HUES64 (cell line): ENCODE results near the gene NEUROD1.

Experiments used
- H3K27ac ChIP-seq: 2 replicates; pipeline ENCODE4 v1.7.0; 2013; ENCODE audit warnings: low read depth, low read length, inconsistent platforms
- H3K27me3 ChIP-seq: 2 replicates; pipeline ENCODE4 v1.6.1; 2013; ENCODE audit warnings: mild to moderate bottlenecking, low read length; ENCODE audit not compliant: insufficient read depth
- H3K36me3 ChIP-seq: 2 replicates; pipeline ENCODE4 v1.6.1; 2013; ENCODE audit warnings: mild to moderate bottlenecking, low read length; ENCODE audit not compliant: insufficient read depth
- H3K4me1 ChIP-seq: 2 replicates; pipeline ENCODE4 v1.6.1; 2013; ENCODE audit warnings: mild to moderate bottlenecking, low read length, moderate library complexity; ENCODE audit not compliant: insufficient read depth
- H3K4me3 ChIP-seq: 2 replicates; pipeline ENCODE4 v1.5.1; 2013; ENCODE audit warnings: mild to moderate bottlenecking, low read length, moderate library complexity
- H3K9ac ChIP-seq: 2 replicates; pipeline ENCODE4 v1.6.1; 2013; ENCODE audit warnings: mild to moderate bottlenecking, low read depth, low read length
- H3K9me3 ChIP-seq: 2 replicates; pipeline ENCODE4 v1.6.1; 2013; ENCODE audit warnings: low read depth, low read length; ENCODE audit not compliant: insufficient read depth
- WGBS: fragments of 150-250, 120-280 bp; methylation state at CpG from one replicate; pipeline ENCODE4 v1.1.7; 2013; ENCODE audit warnings: missing lambda C conversion rate; 5-methylcytosine and 5-hydroxymethylcytosine counted together

The NEUROD1 gene

DNA sequence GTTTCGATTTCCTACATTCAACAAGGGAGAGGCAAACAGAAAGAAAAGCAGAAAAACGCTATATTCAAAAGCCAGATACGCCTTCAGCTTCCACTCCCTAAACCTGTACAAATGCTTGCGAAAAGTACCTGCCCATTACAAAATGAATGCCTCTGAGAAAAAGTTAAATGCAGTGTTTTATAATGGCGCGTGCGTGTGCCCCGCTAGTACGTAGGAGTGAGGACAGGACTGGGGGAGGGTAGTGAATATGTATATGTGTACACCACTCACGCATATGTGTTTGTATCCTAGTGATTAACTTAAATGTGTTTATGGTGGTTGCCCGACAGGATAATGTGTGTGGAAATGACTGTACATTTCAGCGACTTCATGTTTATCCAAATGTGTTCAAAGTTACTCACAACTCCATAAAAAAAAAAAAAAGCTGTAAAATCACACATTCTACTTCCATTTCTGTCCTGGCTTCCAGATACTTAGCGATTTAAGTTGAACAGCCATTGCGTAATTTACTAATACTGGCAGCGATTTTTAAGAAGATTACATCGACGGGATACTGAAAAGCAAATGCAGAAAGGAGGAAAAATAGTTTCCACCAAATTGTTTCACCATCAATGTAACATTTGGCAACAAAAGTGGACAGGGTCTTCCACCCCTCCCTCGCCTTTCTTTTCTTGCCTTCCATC lies 1.3 kb downstream of the NEUROD1 start:
- H3K36me3 ChIP-seq = no peaks in the 10 kb centered on the region
- H3K4me1 ChIP-seq = peaks cover 11% of the 10 kb centered on the region
- 33% methylated on average over 17 of the region's 18 CpGs for WGBS
- H3K4me3 ChIP-seq = no peak overlapping the region
- H3K9ac ChIP-seq = no peak overlapping the region
- H3K9me3 ChIP-seq = no peaks in the 10 kb centered on the region
- H3K27ac ChIP-seq = no peak overlapping the region
- peaks cover 100% of the 10 kb centered on the region for H3K27me3 ChIP-seq

DNA sequence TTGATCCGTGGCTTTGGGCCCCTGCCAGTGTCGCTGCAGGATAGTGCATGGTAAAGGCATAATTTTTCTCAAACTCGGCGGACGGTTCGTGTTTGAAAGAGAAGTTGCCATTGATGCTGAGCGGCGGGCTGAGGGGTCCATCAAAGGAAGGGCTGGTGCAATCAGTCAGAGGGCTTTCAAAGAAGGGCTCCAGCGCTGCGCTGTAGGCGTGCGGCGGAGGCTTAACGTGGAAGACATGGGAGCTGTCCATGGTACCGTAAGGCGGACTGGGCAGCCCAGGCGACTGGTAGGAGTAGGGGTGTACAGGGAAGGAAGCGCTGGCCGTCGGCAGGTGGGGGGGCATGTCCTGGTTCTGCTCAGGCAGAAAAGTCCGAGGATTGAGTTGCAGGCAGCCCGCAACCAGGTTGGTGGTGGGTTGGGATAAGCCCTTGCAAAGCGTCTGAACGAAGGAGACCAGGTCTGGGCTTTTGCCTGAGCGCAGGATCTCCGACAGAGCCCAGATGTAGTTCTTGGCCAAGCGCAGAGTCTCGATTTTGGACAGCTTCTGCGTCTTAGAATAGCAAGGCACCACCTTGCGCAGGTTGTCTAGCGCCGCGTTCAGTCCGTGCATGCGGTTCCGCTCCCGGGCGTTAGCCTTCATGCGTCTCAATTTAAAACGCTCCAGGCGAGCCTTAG lies 2.3 kb downstream of the NEUROD1 start:
- WGBS = 13% methylated on average over 41 of the region's 41 CpGs
- peaks cover 100% of the 10 kb centered on the region for H3K27me3 ChIP-seq
- H3K4me3 ChIP-seq = no peak overlapping the region
- no peak overlapping the region for H3K27ac ChIP-seq
- H3K9me3 ChIP-seq = no peaks in the 10 kb centered on the region
- peaks cover 11% of the 10 kb centered on the region for H3K4me1 ChIP-seq
- no peaks in the 10 kb centered on the region for H3K36me3 ChIP-seq
- H3K9ac ChIP-seq = no peak overlapping the region

DNA sequence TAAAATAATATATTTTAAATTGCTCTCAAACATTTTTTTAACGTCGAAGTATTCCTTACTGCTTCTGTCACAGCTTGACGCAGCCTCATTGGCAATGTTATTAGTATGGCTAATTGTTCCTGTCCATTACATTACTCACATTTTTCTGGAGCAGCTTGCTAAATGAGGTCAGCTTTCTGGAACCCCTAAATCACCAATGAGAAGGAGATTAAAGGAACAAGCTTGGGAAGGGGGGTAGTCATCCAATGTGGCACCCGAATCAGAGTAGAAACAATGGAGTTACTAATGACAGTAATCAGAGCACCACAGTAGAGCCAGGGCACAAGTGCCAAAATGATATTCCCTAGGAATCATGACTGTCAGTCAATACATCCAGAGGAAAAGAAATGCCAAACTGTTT lies 5.1 kb downstream of the NEUROD1 start:
- Histone ChIP-seq H3K27ac (no peak overlapping the region), H3K9me3 (no peaks in the 10 kb centered on the region), H3K36me3 (no peaks in the 10 kb centered on the region), H3K9ac (no peak overlapping the region), H3K4me1 (no peaks in the 10 kb centered on the region), H3K4me3 (no peak overlapping the region), H3K27me3 (peaks cover 99% of the 10 kb centered on the region)
- WGBS = 56% methylated on average over 4 of the region's 4 CpGs

DNA sequence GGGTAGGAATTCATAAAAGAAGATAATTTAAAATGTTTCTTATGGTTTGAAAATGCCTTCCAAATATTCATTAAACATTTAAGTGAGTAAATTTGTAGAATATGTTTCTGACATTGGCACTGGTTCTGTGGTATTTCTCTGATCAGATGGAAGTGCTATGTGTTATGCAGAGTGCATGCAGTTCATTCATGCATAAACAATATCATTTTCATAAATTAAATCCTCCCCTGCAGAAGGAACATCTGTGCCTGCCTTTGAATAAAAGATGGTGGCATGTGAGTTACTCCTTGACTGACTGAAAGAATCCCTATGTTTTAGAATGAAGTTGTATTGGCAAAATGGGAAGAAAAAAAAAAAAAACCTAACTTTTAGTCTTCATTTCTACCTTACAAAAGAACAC lies 5.9 kb downstream of the NEUROD1 start:
- H3K4me1 ChIP-seq = no peaks in the 10 kb centered on the region
- H3K9me3 ChIP-seq = no peaks in the 10 kb centered on the region
- H3K9ac ChIP-seq = no peak overlapping the region
- H3K4me3 ChIP-seq = no peak overlapping the region
- no peak overlapping the region for H3K27ac ChIP-seq
- peaks cover 99% of the 10 kb centered on the region for H3K27me3 ChIP-seq
- H3K36me3 ChIP-seq = no peaks in the 10 kb centered on the region

DNA sequence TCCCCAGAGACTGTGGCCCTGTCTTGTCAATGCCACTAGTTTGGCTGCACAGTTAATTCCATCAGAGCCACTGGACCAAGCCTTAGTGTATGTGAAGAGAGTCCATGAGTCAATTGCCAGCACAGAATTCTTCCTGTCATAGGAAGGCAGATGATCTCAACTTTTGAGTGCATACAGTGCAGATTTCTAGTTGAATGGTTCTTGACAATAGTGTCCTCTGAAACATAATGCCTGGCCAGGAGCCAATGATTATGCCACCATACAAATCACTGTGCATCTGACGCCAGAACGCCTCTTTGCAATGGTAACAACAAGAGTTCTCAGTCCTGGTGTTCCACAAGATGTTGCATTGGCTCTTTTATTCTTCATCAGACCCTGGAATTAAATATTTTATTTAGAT lies 7.1 kb downstream of the NEUROD1 start:
- H3K27ac ChIP-seq = no peak overlapping the region
- no peaks in the 10 kb centered on the region for H3K36me3 ChIP-seq
- no peaks in the 10 kb centered on the region for H3K4me1 ChIP-seq
- no peak overlapping the region for H3K9ac ChIP-seq
- no peak overlapping the region for H3K4me3 ChIP-seq
- no peaks in the 10 kb centered on the region for H3K9me3 ChIP-seq
- 73% methylated on average over 2 of the region's 2 CpGs for WGBS
- H3K27me3 ChIP-seq = peaks cover 99% of the 10 kb centered on the region

DNA sequence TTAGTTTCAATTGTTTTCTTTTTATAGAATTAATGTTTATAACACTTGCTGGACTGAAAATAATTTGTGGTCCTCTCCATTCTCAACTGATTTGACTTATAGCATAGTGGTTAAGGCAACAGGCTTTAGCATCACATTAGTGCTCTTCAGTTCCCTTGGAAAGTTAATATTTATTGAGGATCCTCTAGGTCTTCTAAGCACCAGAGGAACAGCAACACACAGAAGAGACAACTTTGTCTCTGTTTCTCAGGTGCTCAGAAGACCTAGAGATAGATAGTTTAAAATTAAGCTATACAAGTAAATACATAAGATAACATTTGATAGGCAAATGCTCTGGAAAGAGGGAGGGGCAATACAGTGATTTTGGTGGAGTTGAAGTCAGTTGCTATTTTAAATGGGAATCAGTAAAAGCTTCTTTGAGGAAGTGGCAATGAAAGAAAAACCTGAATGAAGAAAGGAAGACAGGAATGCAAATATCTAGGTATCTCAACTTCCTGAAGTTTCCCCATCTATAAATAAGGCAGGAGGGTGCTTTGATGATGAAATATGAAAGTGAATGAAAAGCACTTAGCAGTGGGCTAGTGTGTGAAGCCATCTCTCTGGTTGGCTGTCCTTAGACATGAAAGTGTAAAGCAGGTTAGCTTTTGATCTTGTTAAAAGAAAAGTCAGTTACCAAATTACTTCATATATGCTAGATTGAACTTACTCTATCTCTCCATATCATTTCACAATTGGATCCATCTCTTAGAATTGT lies 7.9 kb downstream of the NEUROD1 start:
- Histone ChIP-seq H3K27ac (no peak overlapping the region), H3K36me3 (no peaks in the 10 kb centered on the region), H3K4me1 (peaks cover 6% of the 10 kb centered on the region), H3K9ac (no peak overlapping the region), H3K9me3 (no peaks in the 10 kb centered on the region), H3K4me3 (no peak overlapping the region), H3K27me3 (peaks cover 99% of the 10 kb centered on the region)

DNA sequence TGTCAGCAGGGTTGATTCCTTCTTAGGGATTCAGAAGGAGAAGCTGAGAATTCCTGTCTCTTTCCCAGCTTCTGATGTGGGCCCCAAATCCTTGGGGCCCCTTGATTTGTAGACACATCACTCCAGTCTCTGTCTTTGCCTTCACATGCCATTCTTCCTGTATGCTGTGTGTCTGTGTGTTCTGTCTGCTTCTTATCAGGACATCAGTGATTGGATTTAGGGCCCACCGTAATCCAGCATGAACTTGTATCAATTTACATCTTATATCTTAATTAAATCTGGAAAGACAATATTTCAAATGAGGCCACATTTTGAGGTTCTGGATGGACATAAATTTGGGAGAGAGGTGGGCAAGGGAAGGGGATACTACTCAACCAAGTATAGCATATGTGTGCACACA lies 9.7 kb downstream of the NEUROD1 start:
- peaks cover 8% of the 10 kb centered on the region; the same call in 1 of the 2 replicates for H3K9me3 ChIP-seq
- peaks cover 14% of the 10 kb centered on the region for H3K4me1 ChIP-seq
- H3K27me3 ChIP-seq = peaks cover 98% of the 10 kb centered on the region
- H3K27ac ChIP-seq = no peak overlapping the region
- no peak overlapping the region for H3K4me3 ChIP-seq
- no peaks in the 10 kb centered on the region for H3K36me3 ChIP-seq
- H3K9ac ChIP-seq = no peak overlapping the region
- no CpG with 5 or more reads among the region's 1 CpG for WGBS

DNA sequence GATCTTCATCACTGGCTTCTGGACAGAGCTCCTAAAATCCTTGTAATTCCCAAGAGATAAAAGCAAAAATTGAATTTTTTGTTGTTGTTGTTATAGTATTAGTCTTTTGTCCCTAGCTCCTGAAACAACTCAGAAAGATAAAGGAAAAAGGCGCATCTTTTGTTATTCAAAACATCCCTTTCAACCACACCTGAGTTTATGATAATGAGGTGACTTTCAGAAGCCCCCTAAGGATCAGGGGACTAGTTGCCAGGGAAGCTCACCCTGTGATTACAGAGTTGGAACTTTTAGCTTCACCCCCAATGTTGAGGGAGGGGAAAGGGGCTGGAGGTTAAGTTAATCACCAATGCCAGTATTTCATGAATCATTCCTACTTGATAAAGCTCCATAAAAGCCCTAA lies 13.1 kb downstream of the NEUROD1 start:
- Histone ChIP-seq H3K4me3 (no peak overlapping the region), H3K9ac (no peak overlapping the region), H3K9me3 (peaks cover 9% of the 10 kb centered on the region; the same call in 1 of the 2 replicates), H3K4me1 (peaks cover 14% of the 10 kb centered on the region), H3K36me3 (no peaks in the 10 kb centered on the region), H3K27me3 (peaks cover 77% of the 10 kb centered on the region), H3K27ac (no peak overlapping the region)
- WGBS = no CpG with 5 or more reads among the region's 1 CpG

DNA sequence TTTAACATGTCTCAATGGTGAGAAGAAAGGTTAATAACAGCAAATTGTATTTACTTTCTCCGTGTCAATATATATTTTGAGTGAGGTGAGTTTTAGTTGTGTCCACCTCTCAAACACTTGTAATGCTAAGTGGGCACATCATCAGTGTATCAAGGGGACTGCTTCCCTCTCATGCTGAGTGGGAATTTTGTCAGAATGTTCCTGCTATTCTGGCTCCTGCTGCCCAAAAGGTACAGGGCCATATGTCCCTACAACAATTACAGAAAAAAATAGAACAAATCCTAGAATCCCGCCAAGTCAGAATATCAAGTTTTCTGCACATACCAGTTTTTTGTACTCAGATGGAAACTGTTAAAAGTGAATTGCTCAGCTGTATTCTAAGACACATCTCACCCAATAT lies 18.0 kb downstream of the NEUROD1 start:
- WGBS = 96% methylated on average over 2 of the region's 2 CpGs
- Histone ChIP-seq H3K9ac (no peak overlapping the region), H3K4me1 (peaks cover 7% of the 10 kb centered on the region), H3K27me3 (peaks cover 78% of the 10 kb centered on the region), H3K36me3 (no peaks in the 10 kb centered on the region), H3K27ac (no peak overlapping the region), H3K4me3 (no peak overlapping the region), H3K9me3 (peaks cover 9% of the 10 kb centered on the region; the same call in 1 of the 2 replicates)

DNA sequence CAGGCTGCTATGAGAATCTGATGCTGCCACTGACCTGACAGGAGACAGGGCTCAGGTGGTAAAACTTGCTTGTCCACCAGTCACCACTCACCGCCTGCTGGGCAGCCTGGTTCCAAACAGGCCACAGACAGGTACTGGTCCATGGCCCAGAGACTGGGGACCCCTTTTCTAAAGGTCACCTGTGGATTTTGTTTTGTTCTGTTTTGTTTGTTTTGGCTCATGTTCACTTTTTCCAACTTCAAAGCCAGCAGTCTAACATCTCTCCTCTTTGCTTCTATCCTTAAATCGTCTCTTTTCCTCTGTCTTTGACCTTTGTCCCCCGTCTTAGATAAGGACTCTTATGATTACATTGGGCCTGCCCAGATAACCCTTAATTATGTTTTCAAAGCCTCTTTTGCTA lies 20.1 kb downstream of the NEUROD1 start:
- H3K4me1 ChIP-seq = peaks cover 5% of the 10 kb centered on the region; the same call in 1 of the 2 replicates
- no peak overlapping the region for H3K9ac ChIP-seq
- no peak overlapping the region for H3K27ac ChIP-seq
- no peaks in the 10 kb centered on the region for H3K36me3 ChIP-seq
- H3K27me3 ChIP-seq = peaks cover 80% of the 10 kb centered on the region
- H3K4me3 ChIP-seq = no peak overlapping the region
- WGBS = 83% methylated on average over 3 of the region's 3 CpGs
- no peaks in the 10 kb centered on the region for H3K9me3 ChIP-seq

DNA sequence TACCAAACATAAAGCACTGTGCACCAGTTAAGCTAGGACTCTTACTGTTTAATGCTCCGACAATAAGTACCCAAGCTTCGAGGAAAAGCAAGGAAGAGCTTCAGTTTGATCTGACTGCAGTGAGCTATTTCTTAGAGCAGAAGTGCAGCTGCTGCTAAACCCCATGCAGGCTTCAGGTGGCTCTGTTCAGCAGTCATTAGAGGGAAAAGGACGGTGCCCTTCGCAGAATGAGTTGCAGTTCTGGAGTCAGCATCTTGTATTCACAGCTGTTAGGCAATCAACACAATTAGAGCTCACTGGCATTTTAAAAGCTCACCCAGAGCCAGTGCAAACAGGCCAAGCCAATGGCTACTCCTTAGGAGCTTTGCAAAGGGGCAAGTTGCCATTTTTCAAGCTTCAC lies 21.9 kb downstream of the NEUROD1 start:
- H3K9ac ChIP-seq = no peak overlapping the region
- no peak overlapping the region for H3K27ac ChIP-seq
- peaks cover 7% of the 10 kb centered on the region; the same call in 1 of the 2 replicates for H3K4me1 ChIP-seq
- no peaks in the 10 kb centered on the region for H3K9me3 ChIP-seq
- peaks cover 98% of the 10 kb centered on the region for H3K27me3 ChIP-seq
- H3K36me3 ChIP-seq = no peaks in the 10 kb centered on the region
- H3K4me3 ChIP-seq = no peak overlapping the region
- 30% methylated on average over 4 of the region's 4 CpGs for WGBS
